GM18909 (cell line): ENCODE measurements around the gene BCL2L11.

Experiments used
- ATAC-seq: cut with Tn5 transposase; IDR thresholded peaks from one replicate; pipeline ENCODE4 v1.9.1; 2021; ENCODE audit warnings: mild to moderate bottlenecking; ENCODE audit not compliant: unreplicated experiment, poor library complexity

BCL2L11 gene

DNA sequence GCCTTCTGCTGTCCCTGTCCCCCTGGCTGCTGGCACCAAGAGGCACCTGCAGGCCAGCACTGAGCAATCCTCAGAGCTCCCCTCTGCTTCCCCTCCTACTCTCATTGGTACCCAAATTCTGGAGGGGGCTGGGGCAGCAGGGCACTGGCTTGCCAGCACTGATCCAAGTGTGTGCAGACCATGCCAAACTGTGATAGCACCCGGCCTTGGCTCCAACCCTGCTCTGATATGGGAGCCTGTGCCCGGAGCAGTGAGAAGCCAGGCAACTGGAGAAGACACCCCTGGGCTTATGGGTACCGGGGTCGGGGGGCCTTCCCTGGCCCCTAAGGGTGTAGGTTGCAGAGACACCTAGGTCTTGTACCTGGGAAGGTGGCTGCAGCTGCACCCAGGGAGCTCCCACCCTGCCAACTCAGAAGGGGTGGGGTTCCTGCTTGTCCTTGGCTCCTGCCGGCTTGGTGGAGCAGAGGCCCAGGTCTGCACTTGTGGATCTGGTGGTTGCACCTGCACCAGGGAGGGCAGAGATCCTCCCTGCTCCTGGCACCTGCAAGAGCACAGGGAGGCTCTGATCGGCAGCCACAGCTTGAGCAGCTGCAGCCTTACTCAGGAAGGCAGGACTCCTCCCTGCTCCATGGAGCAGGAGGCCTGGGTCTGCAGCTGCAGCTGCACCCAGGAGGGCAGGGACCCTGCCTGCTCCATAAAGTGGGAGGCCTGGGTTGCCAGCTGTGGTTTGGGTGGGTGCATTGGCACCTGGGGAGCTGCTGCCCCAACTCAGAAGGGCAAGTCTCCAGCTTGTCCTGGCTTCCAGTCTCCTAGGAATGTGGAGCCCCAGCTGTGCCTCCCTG is 96.3 kb downstream of the BCL2L11 start:
- ATAC-seq = no peak
